Measurements from ENCODE around the gene PEA15. TPM values are rescaled to one million over a fixed set of nuclear protein-coding genes. Genes with fewer than 3 reads are reported as not detected.

The PEA15 gene
- total RNA-seq, 3 donors from 2014 or later (not counting 1 experiment from before 2014, with no cell fraction given) = 25.3 to 27.9 (median 25.5) TPM

DNA sequence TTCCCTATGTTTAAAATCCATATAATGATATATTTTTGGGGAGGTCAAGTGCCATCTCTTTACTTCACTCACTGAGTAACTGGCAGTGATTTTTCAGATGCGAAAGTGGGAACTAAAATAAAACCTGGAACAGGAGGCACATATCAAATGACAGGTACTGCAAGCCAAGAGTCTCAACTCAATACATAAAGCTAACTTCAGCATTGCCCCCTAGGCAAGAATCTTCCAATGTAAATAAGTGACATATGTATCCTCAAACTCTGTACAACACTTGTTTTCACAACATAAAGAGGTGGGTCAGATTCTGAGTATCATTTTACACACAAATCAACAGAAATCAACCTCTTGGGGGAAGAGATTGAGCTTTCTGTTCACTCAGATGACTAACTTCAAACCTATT, 39.0 kb downstream of the PEA15 start:
- no peak overlapping the region for H3K27ac ChIP-seq (ENCODE audit: low read length)
- Mint-ChIP-seq H3K27ac (peak overlapping the region in 1 of 2 donors; percentile 59), H3K4me1 (peaks cover 15 to 26% of the 10 kb centered on the region in 2 donors), H3K9me3 (no peaks in the 10 kb centered on the region), H3K27me3 (ENCODE audit: low read depth in 2 of 2) (no peaks in the 10 kb centered on the region), H3K36me3 (peaks cover 15% of the 10 kb centered on the region), H3K4me3 (no peak overlapping the region)
- no peaks in the 10 kb centered on the region for H3K4me1 ChIP-seq (ENCODE audit: control insufficient read depth, insufficient read depth, low read length)
- peaks cover 39% of the 10 kb centered on the region for H3K36me3 ChIP-seq (ENCODE audit: control insufficient read depth, insufficient read depth, low read length)
- WGBS (ENCODE audit: insufficient coverage) = 100% methylated on average over 1 of the region's 1 CpG
- no peaks in the 10 kb centered on the region for H3K9me3 ChIP-seq (ENCODE audit: control insufficient read depth, insufficient read depth, low read length)
- no peak for ATAC-seq
- TF ChIP-seq CTCF (IDR thresholded peaks at IDR 0.05) = no peak
- no peak for DNase-seq
- no peak overlapping the region for H3K4me3 ChIP-seq (ENCODE audit: low read length)
- no peaks in the 10 kb centered on the region for H3K27me3 ChIP-seq (ENCODE audit: control insufficient read depth, insufficient read depth, low read length)
- intact Hi-C loops (cut with micrococcal nuclease) = no loop called here

DNA sequence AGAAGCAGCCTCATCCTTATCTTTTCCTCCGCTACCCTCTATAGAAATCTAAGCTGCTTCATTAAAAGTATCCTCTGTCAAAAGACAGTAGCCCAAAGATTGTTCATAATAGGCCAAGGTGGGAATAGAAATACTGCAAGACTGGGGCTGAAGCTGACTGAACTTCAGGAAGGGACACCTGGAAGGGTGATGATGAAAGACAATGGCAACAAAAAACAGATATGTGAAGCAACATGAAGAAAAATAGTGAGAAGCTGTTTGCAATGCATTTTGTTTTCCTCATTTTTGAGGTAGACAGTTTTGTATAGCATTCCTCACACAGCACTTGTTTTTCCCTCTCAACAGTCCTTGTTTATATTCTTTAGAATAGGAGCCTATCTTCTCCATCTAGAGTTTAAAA, 40.2 kb downstream of the PEA15 start:
- H3K27me3 ChIP-seq (ENCODE audit: control insufficient read depth, insufficient read depth, low read length) = no peaks in the 10 kb centered on the region
- no peak overlapping the region for H3K4me3 ChIP-seq (ENCODE audit: low read length)
- H3K4me1 ChIP-seq (ENCODE audit: control insufficient read depth, insufficient read depth, low read length) = no peaks in the 10 kb centered on the region
- no peak overlapping the region for H3K4me3 Mint-ChIP-seq
- H3K36me3 Mint-ChIP-seq = peaks cover 2% of the 10 kb centered on the region
- DNase-seq (no peak), ATAC-seq (no peak)
- peak overlapping the region in 1 of 2 donors; percentile 8 for H3K27ac Mint-ChIP-seq
- H3K36me3 ChIP-seq (ENCODE audit: control insufficient read depth, insufficient read depth, low read length) = peaks cover 26% of the 10 kb centered on the region
- no peaks in the 10 kb centered on the region for H3K9me3 ChIP-seq (ENCODE audit: control insufficient read depth, insufficient read depth, low read length)
- 100% methylated on average over 1 of the region's 1 CpG for WGBS (ENCODE audit: insufficient coverage)
- TF ChIP-seq CTCF (IDR thresholded peaks at IDR 0.05) = no peak
- no peaks in the 10 kb centered on the region for H3K9me3 Mint-ChIP-seq
- H3K27me3 Mint-ChIP-seq (ENCODE audit: low read depth in 2 of 2) = no peaks in the 10 kb centered on the region
- intact Hi-C loops (cut with micrococcal nuclease) = no loop called here
- H3K4me1 Mint-ChIP-seq = peaks cover 15 to 26% of the 10 kb centered on the region in 2 donors
- H3K27ac ChIP-seq (ENCODE audit: low read length) = no peak overlapping the region

DNA sequence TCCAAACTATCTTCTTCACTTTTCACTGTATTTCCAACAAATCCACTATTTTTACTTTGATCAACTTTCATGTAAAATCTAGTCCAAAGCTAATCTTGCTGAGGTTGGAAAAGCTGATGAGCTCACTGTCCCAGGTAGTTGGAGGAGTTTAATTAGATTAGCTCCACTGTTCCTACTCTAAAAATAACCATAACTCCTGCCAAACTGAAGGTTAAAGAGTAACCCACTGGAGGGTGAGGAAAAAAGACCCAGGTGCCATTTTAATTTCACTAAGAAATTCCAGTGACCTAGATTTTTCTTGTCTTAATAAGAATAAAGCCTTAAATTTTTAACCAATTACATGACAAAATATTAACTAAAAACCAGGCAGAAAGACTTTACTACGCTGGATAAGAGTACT, 41.9 kb downstream of the PEA15 start:
- no peaks in the 10 kb centered on the region for H3K9me3 ChIP-seq (ENCODE audit: control insufficient read depth, insufficient read depth, low read length)
- no peaks in the 10 kb centered on the region for H3K27me3 Mint-ChIP-seq (ENCODE audit: low read depth in 2 of 2)
- intact Hi-C loops (cut with micrococcal nuclease) = no loop called here
- H3K4me1 Mint-ChIP-seq = peaks cover 20 to 38% of the 10 kb centered on the region in 2 donors
- H3K36me3 ChIP-seq (ENCODE audit: control insufficient read depth, insufficient read depth, low read length) = peaks cover 19% of the 10 kb centered on the region
- H3K4me3 Mint-ChIP-seq = no peak overlapping the region
- ATAC-seq = no peak
- no peak overlapping the region for H3K27ac ChIP-seq (ENCODE audit: low read length)
- H3K4me3 ChIP-seq (ENCODE audit: low read length) = no peak overlapping the region
- TF ChIP-seq CTCF (IDR thresholded peaks at IDR 0.05) = no peak
- no peak overlapping the region for H3K27ac Mint-ChIP-seq
- DNase-seq = no peak
- H3K36me3 Mint-ChIP-seq = no peaks in the 10 kb centered on the region
- H3K4me1 ChIP-seq (ENCODE audit: control insufficient read depth, insufficient read depth, low read length) = no peaks in the 10 kb centered on the region
- H3K27me3 ChIP-seq (ENCODE audit: control insufficient read depth, insufficient read depth, low read length) = no peaks in the 10 kb centered on the region
- H3K9me3 Mint-ChIP-seq = no peaks in the 10 kb centered on the region
- WGBS (ENCODE audit: insufficient coverage) = 100% methylated on average over 1 of the region's 1 CpG

GRCh38 chr1:160251011-160251410, 45.8 kb downstream of the PEA15 start:
- no peak for TF ChIP-seq CTCF (IDR thresholded peaks at IDR 0.05)
- no peaks in the 10 kb centered on the region for H3K4me1 ChIP-seq (ENCODE audit: control insufficient read depth, insufficient read depth, low read length)
- no peaks in the 10 kb centered on the region for H3K9me3 Mint-ChIP-seq
- H3K27me3 Mint-ChIP-seq (ENCODE audit: low read depth in 2 of 2) = no peaks in the 10 kb centered on the region
- no peaks in the 10 kb centered on the region for H3K9me3 ChIP-seq (ENCODE audit: control insufficient read depth, insufficient read depth, low read length)
- H3K27ac ChIP-seq (ENCODE audit: low read length) = no peak overlapping the region
- H3K36me3 ChIP-seq (ENCODE audit: control insufficient read depth, insufficient read depth, low read length) = peaks cover 11% of the 10 kb centered on the region
- H3K36me3 Mint-ChIP-seq = no peaks in the 10 kb centered on the region
- peak overlapping the region; percentile 2 to 51 for H3K27ac Mint-ChIP-seq
- intact Hi-C loops (cut with micrococcal nuclease) = no loop called here
- ATAC-seq (no peak), DNase-seq (no peak)
- H3K4me3 ChIP-seq (ENCODE audit: low read length) = no peak overlapping the region
- H3K4me1 Mint-ChIP-seq = peaks cover 6 to 35% of the 10 kb centered on the region in 2 donors
- H3K27me3 ChIP-seq (ENCODE audit: control insufficient read depth, insufficient read depth, low read length) = no peaks in the 10 kb centered on the region
- no peak overlapping the region for H3K4me3 Mint-ChIP-seq

All from natural killer cell (primary cell).